ENCODE data around the gene SLC25A45. TPM values are rescaled to one million over a fixed set of nuclear protein-coding genes. Genes with fewer than 3 reads are reported as not detected.

Gene SLC25A45, protein sequence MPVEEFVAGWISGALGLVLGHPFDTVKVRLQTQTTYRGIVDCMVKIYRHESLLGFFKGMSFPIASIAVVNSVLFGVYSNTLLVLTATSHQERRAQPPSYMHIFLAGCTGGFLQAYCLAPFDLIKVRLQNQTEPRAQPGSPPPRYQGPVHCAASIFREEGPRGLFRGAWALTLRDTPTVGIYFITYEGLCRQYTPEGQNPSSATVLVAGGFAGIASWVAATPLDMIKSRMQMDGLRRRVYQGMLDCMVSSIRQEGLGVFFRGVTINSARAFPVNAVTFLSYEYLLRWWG
- 1 to 10 TPM; 3.9 to 6.2 (median 4.7) TPM for total RNA-seq

DNA sequence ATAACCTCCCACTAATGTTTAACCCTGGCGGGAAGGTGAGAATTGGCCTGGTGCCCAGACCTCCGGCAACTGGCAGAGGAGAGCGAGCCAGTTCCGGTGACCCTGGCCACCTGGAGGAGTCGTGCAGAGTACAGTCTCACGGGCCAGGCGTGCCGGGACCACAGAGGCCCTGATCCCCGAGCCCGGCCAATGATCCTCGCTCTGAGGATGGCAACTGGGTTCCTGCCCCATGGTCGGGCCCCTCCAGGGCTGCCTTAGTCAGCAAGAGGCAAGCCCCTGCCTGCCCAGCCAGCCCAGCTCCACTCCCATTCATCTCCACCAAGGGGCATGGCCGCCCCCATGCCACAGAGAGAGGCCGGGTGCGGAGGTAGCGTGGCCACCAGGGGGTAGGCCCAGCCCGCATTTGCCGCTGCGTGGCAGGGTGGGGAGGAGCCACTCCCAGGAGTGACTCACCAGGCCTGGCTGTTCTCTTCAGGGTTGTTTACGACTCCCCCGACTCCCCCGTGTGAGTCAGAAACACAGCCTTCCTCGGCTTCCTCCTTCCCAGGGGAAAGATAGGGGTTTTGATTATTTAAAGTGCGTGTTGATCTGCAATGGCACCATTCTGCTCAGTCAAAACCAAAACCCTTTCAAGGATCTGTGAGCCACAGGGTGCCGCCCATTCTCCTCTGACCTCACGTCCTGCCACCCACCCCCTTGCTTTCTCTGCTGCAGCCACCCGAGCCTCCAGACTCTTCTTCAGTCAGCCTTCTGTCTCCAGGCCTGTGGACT lies at the start of gene SLC25A45:
Gene SLC25A45 (minus strand): TSS at position 614 of the 771 bp plus-strand sequence. CDS start 695 bp downstream, outside the sequence.
- peak; percentile 96 for DNase-seq (ENCODE audit: low spot score in 2 of 2)
- no peaks in the 10 kb centered on the region for H3K27me3 ChIP-seq
- H3K9me3 ChIP-seq: no peaks in the 10 kb centered on the region
- peak within 1 kb of the TSS; percentile 43 for H3K4me3 ChIP-seq
- peaks cover 67% of the 10 kb centered on the region for H3K4me1 ChIP-seq
- peak within 1 kb of the TSS; percentile 96 for H3K27ac ChIP-seq
- TF ChIP-seq POLR2AphosphoS5 (IDR thresholded peaks at IDR 0.05): peak; percentile 64 to 95 (median 95)
- peak; percentile 18 to 61 for TF ChIP-seq POLR2A (IDR thresholded peaks at IDR 0.05)
- no peak for TF ChIP-seq EP300 (IDR thresholded peaks at IDR 0.05)
- TF ChIP-seq, protein P1, sequence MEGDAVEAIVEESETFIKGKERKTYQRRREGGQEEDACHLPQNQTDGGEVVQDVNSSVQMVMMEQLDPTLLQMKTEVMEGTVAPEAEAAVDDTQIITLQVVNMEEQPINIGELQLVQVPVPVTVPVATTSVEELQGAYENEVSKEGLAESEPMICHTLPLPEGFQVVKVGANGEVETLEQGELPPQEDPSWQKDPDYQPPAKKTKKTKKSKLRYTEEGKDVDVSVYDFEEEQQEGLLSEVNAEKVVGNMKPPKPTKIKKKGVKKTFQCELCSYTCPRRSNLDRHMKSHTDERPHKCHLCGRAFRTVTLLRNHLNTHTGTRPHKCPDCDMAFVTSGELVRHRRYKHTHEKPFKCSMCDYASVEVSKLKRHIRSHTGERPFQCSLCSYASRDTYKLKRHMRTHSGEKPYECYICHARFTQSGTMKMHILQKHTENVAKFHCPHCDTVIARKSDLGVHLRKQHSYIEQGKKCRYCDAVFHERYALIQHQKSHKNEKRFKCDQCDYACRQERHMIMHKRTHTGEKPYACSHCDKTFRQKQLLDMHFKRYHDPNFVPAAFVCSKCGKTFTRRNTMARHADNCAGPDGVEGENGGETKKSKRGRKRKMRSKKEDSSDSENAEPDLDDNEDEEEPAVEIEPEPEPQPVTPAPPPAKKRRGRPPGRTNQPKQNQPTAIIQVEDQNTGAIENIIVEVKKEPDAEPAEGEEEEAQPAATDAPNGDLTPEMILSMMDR (IDR thresholded peaks at IDR 0.05): peak; percentile 85 to 94
- H3K36me3 ChIP-seq: no peaks in the 10 kb centered on the region
- WGBS: 1% methylated on average over 16 of the region's 27 CpGs

DNA sequence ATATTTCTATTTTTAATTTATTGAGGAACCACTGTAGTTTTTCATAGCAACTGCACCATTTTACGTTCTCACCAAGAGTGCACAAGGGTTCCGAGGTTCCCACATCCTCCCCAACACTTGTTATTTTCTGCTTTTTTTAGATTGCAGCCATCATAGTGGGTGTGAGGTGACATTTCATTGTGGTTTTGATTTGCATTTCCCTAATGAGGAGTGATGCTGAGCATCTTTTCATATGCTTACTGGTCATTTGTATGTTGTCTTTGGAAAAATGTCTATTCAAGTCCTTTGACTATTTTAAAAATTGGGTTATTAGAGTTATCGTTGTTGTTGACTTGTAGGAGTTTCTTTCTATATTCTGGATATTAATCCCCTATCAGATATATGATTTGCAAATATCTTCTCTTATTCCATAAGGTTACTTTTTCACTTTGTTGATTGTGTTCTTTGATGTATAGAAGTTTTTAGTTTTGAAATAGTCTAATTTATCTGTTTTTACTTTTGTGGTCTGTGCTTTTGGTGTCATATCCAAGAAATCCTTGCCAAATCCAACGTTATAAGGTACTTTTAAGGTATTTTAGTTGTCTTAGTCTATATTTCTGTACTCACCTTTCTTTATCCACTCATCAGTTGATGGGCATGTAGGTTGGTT lies 49.1 kb upstream of the SLC25A45 start:
- H3K36me3 ChIP-seq: peaks cover 28% of the 10 kb centered on the region
- peaks cover 93% of the 10 kb centered on the region for H3K4me1 ChIP-seq
- TF ChIP-seq, protein P1 (IDR thresholded peaks at IDR 0.05): no peak
- TF ChIP-seq EP300 (IDR thresholded peaks at IDR 0.05) (no peak), POLR2A (IDR thresholded peaks at IDR 0.05) (no peak), POLR2AphosphoS5 (IDR thresholded peaks at IDR 0.05) (peak in 2 of 3 donors; percentile 14 to 28)
- 20% methylated on average over 4 of the region's 4 CpGs for WGBS
- no peaks in the 10 kb centered on the region for H3K27me3 ChIP-seq
- peak overlapping the region; percentile 91 for H3K4me3 ChIP-seq
- no peak for DNase-seq (ENCODE audit: low spot score in 2 of 2)
- H3K27ac ChIP-seq: peak overlapping the region; percentile 8
- H3K9me3 ChIP-seq: no peaks in the 10 kb centered on the region

DNA sequence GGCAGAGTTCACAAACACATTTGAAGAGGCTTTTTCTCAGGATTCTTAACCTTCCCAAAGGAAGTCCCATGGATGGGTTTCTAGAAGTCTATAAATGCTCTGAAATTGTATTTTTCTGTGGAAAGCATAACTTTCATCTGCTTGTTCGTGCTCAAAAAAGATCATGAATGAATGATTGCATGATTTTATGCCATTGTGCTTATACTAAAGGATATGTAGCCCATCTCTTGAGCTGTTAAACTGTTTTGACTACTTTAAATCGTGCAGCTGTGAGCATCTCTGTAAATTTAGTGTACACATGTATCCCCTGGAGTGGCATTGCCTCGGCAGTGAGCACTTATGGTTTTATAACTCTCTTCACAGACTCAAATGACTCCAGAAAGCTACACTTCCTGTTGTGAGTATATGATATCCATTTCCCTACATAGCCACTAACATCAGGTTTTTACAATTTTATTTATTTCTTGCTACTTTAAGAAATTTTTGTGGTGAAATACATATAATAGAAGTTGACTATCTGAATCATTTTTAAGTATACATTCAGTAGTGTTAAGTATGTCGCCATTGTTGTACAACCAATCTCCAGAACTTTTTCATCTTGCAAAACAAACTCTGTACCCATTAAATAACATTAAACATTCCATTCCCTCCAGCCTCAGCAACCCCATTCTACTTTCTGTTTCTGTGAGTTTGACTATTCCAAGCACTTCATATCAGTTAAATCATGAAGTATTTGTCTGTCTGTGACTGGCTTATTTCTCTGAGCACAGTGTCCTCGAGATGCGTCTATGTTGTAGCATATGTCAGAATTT lies 48.2 kb upstream of the SLC25A45 start:
- TF ChIP-seq POLR2A (IDR thresholded peaks at IDR 0.05) (no peak), POLR2AphosphoS5 (IDR thresholded peaks at IDR 0.05) (no peak), EP300 (IDR thresholded peaks at IDR 0.05) (no peak)
- TF ChIP-seq, protein P1 (IDR thresholded peaks at IDR 0.05): no peak

DNA sequence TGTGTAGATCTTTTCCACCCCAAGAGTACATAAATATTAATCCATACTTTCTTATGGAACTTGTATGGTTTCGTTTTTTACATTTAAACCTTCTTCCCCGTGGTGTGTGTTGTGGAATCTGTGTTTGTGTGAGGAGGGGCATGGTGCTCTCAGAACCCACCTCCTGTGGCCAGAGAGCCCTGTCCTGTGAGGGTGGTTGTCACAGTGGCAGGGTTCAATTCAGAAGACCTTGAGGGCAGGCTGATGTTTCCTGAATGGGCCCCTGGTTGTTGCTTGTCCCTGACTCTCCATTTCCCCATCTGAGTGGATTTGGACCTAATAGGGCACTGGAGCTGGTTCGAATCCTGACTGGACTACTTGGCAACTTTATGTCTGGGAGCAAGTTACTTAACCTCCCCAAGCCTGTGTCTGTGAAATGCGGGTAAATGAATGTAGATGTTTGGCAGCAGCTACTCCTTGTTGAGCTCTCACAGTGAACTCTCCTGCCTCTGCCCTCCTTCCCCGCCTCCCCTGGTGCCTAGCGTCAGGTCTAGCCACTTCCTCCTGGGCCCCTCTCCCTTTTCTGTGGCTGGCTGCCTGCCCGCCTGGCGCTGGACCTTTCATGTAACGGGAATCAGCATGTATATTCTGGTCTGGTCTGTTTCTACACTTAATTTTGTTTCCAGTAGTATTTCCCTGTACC lies 47.4 kb upstream of the SLC25A45 start:
- 3% methylated on average over 9 of the region's 9 CpGs for WGBS
- peaks cover 76% of the 10 kb centered on the region for H3K4me1 ChIP-seq
- TF ChIP-seq, protein P1 (IDR thresholded peaks at IDR 0.05): no peak
- peak; percentile 14 to 37 for TF ChIP-seq POLR2A (IDR thresholded peaks at IDR 0.05)
- TF ChIP-seq POLR2AphosphoS5 (IDR thresholded peaks at IDR 0.05): peak in 1 of 3 donors; percentile 3
- H3K27ac ChIP-seq: peak overlapping the region; percentile 98
- no peaks in the 10 kb centered on the region for H3K9me3 ChIP-seq
- H3K4me3 ChIP-seq: peak overlapping the region; percentile 91
- H3K27me3 ChIP-seq: no peaks in the 10 kb centered on the region
- DNase-seq (ENCODE audit: low spot score in 2 of 2): peak; percentile 85 to 88
- peaks cover 19% of the 10 kb centered on the region for H3K36me3 ChIP-seq

More for the DNA sequence above, 48.2 kb upstream of the SLC25A45 start:
- H3K4me3 ChIP-seq: peak overlapping the region; percentile 91
- H3K4me1 ChIP-seq: peaks cover 83% of the 10 kb centered on the region
- DNase-seq (ENCODE audit: low spot score in 2 of 2): peak; percentile 25 to 44
- H3K9me3 ChIP-seq: no peaks in the 10 kb centered on the region
- WGBS: 22% methylated on average over 6 of the region's 6 CpGs
- H3K27ac ChIP-seq: peak overlapping the region; percentile 98
- no peaks in the 10 kb centered on the region for H3K27me3 ChIP-seq
- peaks cover 19% of the 10 kb centered on the region for H3K36me3 ChIP-seq

All from suprapubic skin (tissue), 4 donors.